Gastroesophageal sphincter (tissue), 3 donors: Measurements from ENCODE around the gene SEH1L.

ENCODE experiments used
- POLR2A ChIP-seq, 2 donors: fragments of 450-650 bp; IDR thresholded peaks; one replicate each; pipeline ENCODE4 v1.6.1; 2017; ENCODE audit warnings: antibody characterized with exemption in 2 of 2, mild to moderate bottlenecking in 2 of 2, moderate library complexity in 1 of 2
- POLR2AphosphoS5 ChIP-seq: sonication (generic); formaldehyde crosslinking; IDR thresholded peaks from one replicate; pipeline ENCODE4 v1.6.1; 2017; ENCODE audit warnings: antibody characterized with exemption
- TF ChIP-seq, protein P1 (sequence below), 4 experiments: fragments of 200-600 bp in 2 of 4; fragments of 450-650 bp in 2 of 4; sonication (generic) in 1 of 4; IDR thresholded peaks; one replicate each; pipeline ENCODE4 v1.5.1; 2017 to 2019; ENCODE audit warnings: antibody characterized with exemption in 4 of 4, mild to moderate bottlenecking in 2 of 4, moderate library complexity in 2 of 4

DNA sequence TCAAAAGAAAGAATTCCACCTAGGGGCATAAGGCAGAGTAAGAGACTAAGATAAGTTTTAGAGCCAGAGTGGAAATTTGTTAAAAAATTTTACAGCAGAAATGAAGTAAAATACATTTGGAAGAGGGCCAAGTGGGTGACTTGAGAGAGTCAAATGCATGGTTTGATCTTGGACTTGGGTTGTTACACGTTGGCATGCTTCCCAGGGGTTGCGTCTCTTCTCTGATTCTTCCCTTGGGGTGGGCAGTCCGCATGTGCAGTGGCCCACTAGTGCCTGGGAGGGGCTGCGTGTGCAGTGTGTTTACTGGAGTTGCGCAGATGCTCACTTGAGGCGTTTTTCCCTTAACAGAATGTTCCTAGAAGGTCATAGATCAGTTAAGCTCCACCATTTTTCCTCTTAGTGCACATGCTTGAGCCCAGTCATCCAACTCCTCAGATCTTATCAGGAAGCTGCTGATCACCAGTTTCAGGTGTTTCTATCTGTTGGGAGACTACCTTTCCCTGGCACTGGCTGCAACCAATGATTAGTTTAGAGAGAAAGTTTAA lies 13.1 kb downstream of the SEH1L start:
- TF ChIP-seq, protein P1, sequence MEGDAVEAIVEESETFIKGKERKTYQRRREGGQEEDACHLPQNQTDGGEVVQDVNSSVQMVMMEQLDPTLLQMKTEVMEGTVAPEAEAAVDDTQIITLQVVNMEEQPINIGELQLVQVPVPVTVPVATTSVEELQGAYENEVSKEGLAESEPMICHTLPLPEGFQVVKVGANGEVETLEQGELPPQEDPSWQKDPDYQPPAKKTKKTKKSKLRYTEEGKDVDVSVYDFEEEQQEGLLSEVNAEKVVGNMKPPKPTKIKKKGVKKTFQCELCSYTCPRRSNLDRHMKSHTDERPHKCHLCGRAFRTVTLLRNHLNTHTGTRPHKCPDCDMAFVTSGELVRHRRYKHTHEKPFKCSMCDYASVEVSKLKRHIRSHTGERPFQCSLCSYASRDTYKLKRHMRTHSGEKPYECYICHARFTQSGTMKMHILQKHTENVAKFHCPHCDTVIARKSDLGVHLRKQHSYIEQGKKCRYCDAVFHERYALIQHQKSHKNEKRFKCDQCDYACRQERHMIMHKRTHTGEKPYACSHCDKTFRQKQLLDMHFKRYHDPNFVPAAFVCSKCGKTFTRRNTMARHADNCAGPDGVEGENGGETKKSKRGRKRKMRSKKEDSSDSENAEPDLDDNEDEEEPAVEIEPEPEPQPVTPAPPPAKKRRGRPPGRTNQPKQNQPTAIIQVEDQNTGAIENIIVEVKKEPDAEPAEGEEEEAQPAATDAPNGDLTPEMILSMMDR (IDR thresholded peaks at IDR 0.05) = no peak
- no peak for TF ChIP-seq POLR2AphosphoS5
- TF ChIP-seq POLR2A (IDR thresholded peaks at IDR 0.05) = no peak
